HG03432 (cell line): ENCODE measurements around the gene PCDHB12.
"Not testable (repeated sequence)": the region's sequence is repeated elsewhere in the genome, so short reads cannot be mapped to it uniquely, and the experiment has no call there.

ENCODE experiments used
- ATAC-seq: cut with Tn5 transposase; IDR thresholded peaks from one replicate; pipeline ENCODE4 v1.9.1; 2021; ENCODE audit warnings: mild to moderate bottlenecking, moderate library complexity; ENCODE audit not compliant: unreplicated experiment

Gene PCDHB12

GRCh38 chr5:141201646-141202045 is 6.9 kb upstream of the PCDHB12 start:
- ATAC-seq = not testable (repeated sequence)

- ATAC-seq = not testable (repeated sequence)
These were observed 1.8 kb downstream of the PCDHB12 start for GRCh38 chr5:141210281-141210680.

GRCh38 chr5:141210849-141211248 is 2.3 kb downstream of the PCDHB12 start:
- not testable (repeated sequence) for ATAC-seq

- not testable (repeated sequence) for ATAC-seq
These were observed 5.3 kb downstream of the PCDHB12 start, which contains the start of gene PCDHB13 for GRCh38 chr5:141213656-141214339. Gene PCDHB13, plus strand, starts transcription at chr5:141213919. Its CDS starts 205 bp downstream, at chr5:141214124.

GRCh38 chr5:141214583-141214982 is 6.1 kb downstream of the PCDHB12 start:
- not testable (repeated sequence) for ATAC-seq

- not testable (repeated sequence) for ATAC-seq
These were observed 7.0 kb downstream of the PCDHB12 start for GRCh38 chr5:141215504-141215903.

- ATAC-seq = not testable (repeated sequence)
These were observed 7.5 kb downstream of the PCDHB12 start for GRCh38 chr5:141216035-141216434.

- no peak for ATAC-seq
These were observed 14.7 kb downstream of the PCDHB12 start, which contains the start of gene PCDHB14 for GRCh38 chr5:141223112-141223783. Gene PCDHB14, plus strand, starts transcription at chr5:141223343. Its CDS starts 163 bp downstream, at chr5:141223506.

GRCh38 chr5:141224844-141225243 is 16.3 kb downstream of the PCDHB12 start:
- not testable (repeated sequence) for ATAC-seq

GRCh38 chr5:141225421-141225820 is 16.9 kb downstream of the PCDHB12 start:
- ATAC-seq = not testable (repeated sequence)

GRCh38 chr5:141234109-141234667 is 25.7 kb downstream of the PCDHB12 start:
- ATAC-seq = no peak

- ATAC-seq = not testable (repeated sequence)
These were observed 27.4 kb downstream of the PCDHB12 start for GRCh38 chr5:141235922-141236321.

GRCh38 chr5:141236516-141237313 is 28.2 kb downstream of the PCDHB12 start:
- ATAC-seq = no peak

- no peak for ATAC-seq
These were observed 33.0 kb downstream of the PCDHB12 start for GRCh38 chr5:141241496-141241895.

GRCh38 chr5:141245250-141245717 is 36.8 kb downstream of the PCDHB12 start, which contains the start of gene PCDHB15:
Gene PCDHB15, plus strand, starts transcription at chr5:141245395. Its CDS starts 184 bp downstream, at chr5:141245579.
- ATAC-seq = no peak

GRCh38 chr5:141246971-141247370 is 38.5 kb downstream of the PCDHB12 start:
- not testable (repeated sequence) for ATAC-seq

GRCh38 chr5:141247434-141247833 is 38.9 kb downstream of the PCDHB12 start:
- not testable (repeated sequence) for ATAC-seq

- no peak for ATAC-seq
These were observed 42.1 kb downstream of the PCDHB12 start for GRCh38 chr5:141250576-141250975.

GRCh38 chr5:141258464-141258863 is 49.9 kb downstream of the PCDHB12 start:
- ATAC-seq = no peak

GRCh38 chr5:141258948-141259347 is 50.4 kb downstream of the PCDHB12 start:
- no peak for ATAC-seq
